Measurements from ENCODE around the gene PMCH.
A peak's percentile ranks its signal among the peaks of the same experiment; 100 is the strongest.
"Not testable (repeated sequence)": the region's sequence is repeated elsewhere in the genome, so short reads cannot be mapped to it uniquely, and the experiment has no call there.

The PMCH gene, protein sequence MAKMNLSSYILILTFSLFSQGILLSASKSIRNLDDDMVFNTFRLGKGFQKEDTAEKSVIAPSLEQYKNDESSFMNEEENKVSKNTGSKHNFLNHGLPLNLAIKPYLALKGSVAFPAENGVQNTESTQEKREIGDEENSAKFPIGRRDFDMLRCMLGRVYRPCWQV

DNA sequence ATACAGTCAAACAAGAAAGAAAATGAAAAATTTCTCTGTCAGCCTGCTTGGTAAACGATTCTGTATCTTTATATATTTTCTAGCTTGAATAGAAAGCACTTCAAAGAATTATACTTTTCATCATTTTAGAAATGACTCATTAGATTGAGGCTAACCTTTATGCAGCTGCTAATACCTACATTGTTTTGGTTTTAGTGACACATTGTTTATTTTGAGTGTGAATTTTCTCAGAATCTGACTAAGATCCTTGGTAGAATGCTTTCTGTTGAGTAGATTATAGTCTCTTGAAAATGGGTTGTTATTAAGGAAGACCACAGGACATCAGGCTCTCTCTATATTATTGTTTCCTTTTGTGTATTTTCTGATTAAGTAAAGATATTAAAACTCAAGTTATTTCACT lies at the start of gene PMCH:
PMCH (minus strand) TSS at position 45 of the 400 bp plus-strand sequence. CDS start 63 bp downstream, outside the sequence.
- in situ Hi-C loops (cut with MboI; ENCODE audit: low sequenced_read_pairs, unreplicated experiment), result no loop called here
- TF ChIP-seq, protein P1, sequence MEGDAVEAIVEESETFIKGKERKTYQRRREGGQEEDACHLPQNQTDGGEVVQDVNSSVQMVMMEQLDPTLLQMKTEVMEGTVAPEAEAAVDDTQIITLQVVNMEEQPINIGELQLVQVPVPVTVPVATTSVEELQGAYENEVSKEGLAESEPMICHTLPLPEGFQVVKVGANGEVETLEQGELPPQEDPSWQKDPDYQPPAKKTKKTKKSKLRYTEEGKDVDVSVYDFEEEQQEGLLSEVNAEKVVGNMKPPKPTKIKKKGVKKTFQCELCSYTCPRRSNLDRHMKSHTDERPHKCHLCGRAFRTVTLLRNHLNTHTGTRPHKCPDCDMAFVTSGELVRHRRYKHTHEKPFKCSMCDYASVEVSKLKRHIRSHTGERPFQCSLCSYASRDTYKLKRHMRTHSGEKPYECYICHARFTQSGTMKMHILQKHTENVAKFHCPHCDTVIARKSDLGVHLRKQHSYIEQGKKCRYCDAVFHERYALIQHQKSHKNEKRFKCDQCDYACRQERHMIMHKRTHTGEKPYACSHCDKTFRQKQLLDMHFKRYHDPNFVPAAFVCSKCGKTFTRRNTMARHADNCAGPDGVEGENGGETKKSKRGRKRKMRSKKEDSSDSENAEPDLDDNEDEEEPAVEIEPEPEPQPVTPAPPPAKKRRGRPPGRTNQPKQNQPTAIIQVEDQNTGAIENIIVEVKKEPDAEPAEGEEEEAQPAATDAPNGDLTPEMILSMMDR (IDR thresholded peaks at IDR 0.05; ENCODE audit: borderline replicate concordance, control extremely low read depth, extremely low read depth, insufficient read depth, missing control alignments), result no peak
- DNase-seq (ENCODE audit: low spot score), result peak; percentile 54

DNA sequence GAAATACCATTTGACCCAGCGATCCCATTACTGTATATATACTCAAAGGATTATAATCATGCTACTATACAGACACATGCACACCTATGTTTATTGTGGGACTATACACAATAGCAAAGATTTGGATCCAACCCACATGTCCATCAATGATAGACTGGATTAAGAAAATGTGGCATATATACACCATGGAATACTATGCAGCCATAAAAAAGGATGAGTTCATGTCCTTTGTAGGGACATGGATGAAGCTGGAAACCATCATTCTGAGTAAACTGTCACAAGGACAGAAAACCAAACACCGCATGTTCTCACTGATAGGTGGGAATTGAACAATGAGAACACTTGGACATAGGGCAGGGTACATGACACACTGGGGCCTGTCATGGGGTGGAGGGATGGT lies 43.2 kb upstream of the PMCH start:
- DNase-seq (ENCODE audit: low spot score); in situ Hi-C loops (cut with MboI; ENCODE audit: low sequenced_read_pairs, unreplicated experiment): not testable (repeated sequence)

DNA sequence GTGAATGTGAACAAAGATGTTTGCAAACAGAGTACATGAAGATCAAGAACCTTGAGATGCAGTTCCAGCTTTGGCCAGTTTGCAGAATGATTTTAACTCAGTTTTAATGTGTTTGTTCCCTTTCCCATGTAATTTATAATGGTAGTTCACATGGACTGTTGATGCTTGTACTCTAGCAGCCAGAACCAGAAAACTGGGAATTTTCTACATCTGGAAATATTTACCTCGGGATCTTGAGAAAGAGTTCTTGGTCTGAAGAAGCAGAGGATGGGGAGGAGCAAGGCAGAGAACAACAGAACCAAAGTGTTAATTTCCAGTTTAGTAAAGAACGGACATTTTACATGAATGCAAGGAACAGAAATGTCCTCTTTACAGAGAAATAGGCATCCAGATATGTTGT lies 37.0 kb upstream of the PMCH start:
- TF ChIP-seq, protein P1 (IDR thresholded peaks at IDR 0.05; ENCODE audit: borderline replicate concordance, control extremely low read depth, extremely low read depth, insufficient read depth, missing control alignments), result no peak
- in situ Hi-C loops (cut with MboI; ENCODE audit: low sequenced_read_pairs, unreplicated experiment), result no loop called here
- DNase-seq (ENCODE audit: low spot score), result no peak

DNA sequence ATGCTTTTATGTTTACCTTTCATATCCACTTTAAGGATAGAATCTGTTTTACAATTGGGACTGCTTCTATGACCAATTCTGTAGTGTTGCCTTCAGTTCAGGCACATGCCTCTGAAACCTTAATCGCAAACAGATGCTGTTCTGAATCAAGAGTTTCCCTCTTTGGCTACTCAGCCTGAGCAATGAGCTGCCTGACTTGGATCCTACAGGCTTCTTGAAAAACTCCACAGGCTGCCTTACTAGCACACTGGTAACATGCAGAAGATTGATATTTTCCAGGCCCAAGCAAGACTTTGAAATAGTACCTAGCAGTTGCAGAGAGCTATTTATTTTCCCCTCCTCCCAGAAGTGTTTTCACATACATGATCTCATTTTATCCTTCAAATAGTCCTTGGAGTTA lies 34.8 kb upstream of the PMCH start:
- TF ChIP-seq, protein P1 (IDR thresholded peaks at IDR 0.05; ENCODE audit: borderline replicate concordance, control extremely low read depth, extremely low read depth, insufficient read depth, missing control alignments), result no peak
- in situ Hi-C loops (cut with MboI; ENCODE audit: low sequenced_read_pairs, unreplicated experiment), result no loop called here
- no peak for DNase-seq (ENCODE audit: low spot score)

DNA sequence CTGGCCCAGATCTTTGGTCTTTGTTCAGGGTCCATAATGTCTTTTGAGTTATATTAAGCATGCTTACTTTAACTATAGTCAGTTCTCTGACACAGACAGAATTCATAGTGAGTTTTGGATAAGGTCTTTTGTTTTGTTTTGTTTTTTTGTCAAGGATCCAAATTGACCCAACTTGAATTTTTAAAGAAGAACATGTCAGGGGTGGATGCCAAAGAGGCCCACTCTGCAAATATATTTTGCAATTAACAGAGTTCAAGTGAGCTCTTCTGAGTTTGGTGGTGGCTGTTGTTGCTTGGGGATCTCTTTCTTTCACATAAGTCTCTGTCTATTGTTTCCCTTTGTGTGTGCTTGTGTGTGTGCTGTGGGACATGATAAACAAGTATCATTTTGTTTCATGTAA lies 34.4 kb upstream of the PMCH start:
- TF ChIP-seq, protein P1 (IDR thresholded peaks at IDR 0.05; ENCODE audit: borderline replicate concordance, control extremely low read depth, extremely low read depth, insufficient read depth, missing control alignments), result no peak
- DNase-seq (ENCODE audit: low spot score), result no peak
- in situ Hi-C loops (cut with MboI; ENCODE audit: low sequenced_read_pairs, unreplicated experiment), result no loop called here

DNA sequence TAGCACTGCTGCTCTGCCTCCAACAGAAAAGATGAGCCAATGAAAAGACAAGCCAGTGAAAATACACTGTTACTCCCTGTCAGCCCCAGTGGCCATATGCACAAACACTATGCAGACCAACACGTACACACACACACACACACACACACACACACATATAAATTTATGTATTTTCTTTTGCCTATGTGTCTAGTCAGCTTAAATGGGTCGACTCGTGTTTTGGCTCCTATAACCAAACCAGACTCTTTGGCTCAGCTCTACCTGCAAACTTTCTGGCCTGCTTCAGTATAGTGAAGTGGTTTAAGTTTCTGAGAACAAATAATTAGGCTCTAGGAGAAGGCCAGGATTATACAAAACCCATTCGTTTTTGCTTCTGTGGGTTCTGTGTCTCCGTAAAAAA lies 30.3 kb upstream of the PMCH start:
- TF ChIP-seq, protein P1 (IDR thresholded peaks at IDR 0.05; ENCODE audit: borderline replicate concordance, control extremely low read depth, extremely low read depth, insufficient read depth, missing control alignments), result no peak
- in situ Hi-C loops (cut with MboI; ENCODE audit: low sequenced_read_pairs, unreplicated experiment), result no loop called here
- DNase-seq (ENCODE audit: low spot score), result no peak

DNA sequence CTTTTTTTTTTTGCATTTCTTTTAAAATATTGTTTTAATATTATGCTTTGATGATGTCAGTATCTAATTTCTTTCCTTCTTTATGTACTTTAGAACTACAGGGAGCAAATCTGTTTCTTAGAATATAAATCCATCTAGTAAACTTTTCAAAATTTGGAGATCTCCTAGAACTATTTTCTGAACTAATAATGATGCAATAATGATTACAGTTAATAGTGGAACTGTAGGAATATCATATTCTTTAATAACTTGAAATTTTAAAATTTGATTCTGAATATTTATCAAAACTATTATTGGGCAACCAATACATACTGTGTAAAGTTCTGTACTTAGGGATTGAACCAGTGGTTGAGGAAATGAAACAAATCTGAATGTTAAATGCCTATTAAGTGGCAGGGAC lies 23.1 kb upstream of the PMCH start:
- TF ChIP-seq, protein P1 (IDR thresholded peaks at IDR 0.05; ENCODE audit: borderline replicate concordance, control extremely low read depth, extremely low read depth, insufficient read depth, missing control alignments), result no peak
- in situ Hi-C loops (cut with MboI; ENCODE audit: low sequenced_read_pairs, unreplicated experiment), result no loop called here
- DNase-seq (ENCODE audit: low spot score), result no peak
